Pulmonary artery endothelial cell (primary cell): Measurements from ENCODE around the gene PSTPIP1. TPM values are rescaled to one million over a fixed set of nuclear protein-coding genes. Genes with fewer than 3 reads are reported as not detected.

ENCODE experiments used
- DNase-seq: peaks from one replicate; pipeline ENCODE4 v3.0.0-alpha.2; 2011; ENCODE audit warnings: low read depth, low spot score
- total RNA-seq: library from RNA; depleted of rRNA; stranded (reverse); fragments of >200 nt; gene quantifications from 2 replicates; pipeline ENCODE4 v1.2.3, GENCODE V29; 2014

Gene PSTPIP1
- total RNA-seq, 1 donor from 2014 or later: 3.2 TPM

GRCh38 chr15:76998663-76999285 lies 3.8 kb downstream of the PSTPIP1 start:
- no peak for DNase-seq

GRCh38 chr15:76999996-77000395 lies 5.1 kb downstream of the PSTPIP1 start:
- DNase-seq: no peak

- DNase-seq: no peak
These were observed 6.4 kb downstream of the PSTPIP1 start for GRCh38 chr15:77001351-77001750.

- no peak for DNase-seq
These were observed 7.0 kb downstream of the PSTPIP1 start for GRCh38 chr15:77001966-77002365.

GRCh38 chr15:77002436-77002835 lies 7.5 kb downstream of the PSTPIP1 start:
- DNase-seq: no peak

GRCh38 chr15:77002954-77003912 lies 8.3 kb downstream of the PSTPIP1 start:
- no peak for DNase-seq

GRCh38 chr15:77004189-77004588 lies 9.3 kb downstream of the PSTPIP1 start:
- DNase-seq: no peak

- DNase-seq: no peak
These were observed 14.2 kb downstream of the PSTPIP1 start for GRCh38 chr15:77009176-77009575.

GRCh38 chr15:77009646-77010311 lies 14.9 kb downstream of the PSTPIP1 start:
- no peak for DNase-seq

- no peak for DNase-seq
These were observed 15.4 kb downstream of the PSTPIP1 start for GRCh38 chr15:77010312-77010686.

- no peak for DNase-seq
These were observed 15.9 kb downstream of the PSTPIP1 start for GRCh38 chr15:77010857-77011256.

GRCh38 chr15:77012117-77012712 lies 17.3 kb downstream of the PSTPIP1 start:
- no peak for DNase-seq

GRCh38 chr15:77012868-77013267 lies 17.9 kb downstream of the PSTPIP1 start:
- no peak for DNase-seq

GRCh38 chr15:77013776-77014131 lies 18.8 kb downstream of the PSTPIP1 start:
- no peak for DNase-seq

GRCh38 chr15:77014132-77015081 lies 19.5 kb downstream of the PSTPIP1 start:
- DNase-seq: no peak

- no peak for DNase-seq
These were observed 20.9 kb downstream of the PSTPIP1 start for GRCh38 chr15:77015646-77016320.

GRCh38 chr15:77016321-77016695 lies 21.4 kb downstream of the PSTPIP1 start:
- no peak for DNase-seq

- no peak for DNase-seq
These were observed 22.2 kb downstream of the PSTPIP1 start for GRCh38 chr15:77017091-77017660.

- DNase-seq: no peak
These were observed 23.1 kb downstream of the PSTPIP1 start for GRCh38 chr15:77017761-77018720.
